Activated T-helper 1 cell treated with anti-CD3 and anti-CD28 coated beads, Interleukin-2, amount 50 U/mL, for 16 hours (primary cell): ENCODE data around the gene OPN5.
A peak's percentile ranks its signal among the peaks of the same experiment; 100 is the strongest.
"Not testable (repeated sequence)": the region's sequence is repeated elsewhere in the genome, so short reads cannot be mapped to it uniquely, and the experiment has no call there.

Experiments
- DNase-seq, 2 donors: peaks; one replicate each; pipeline ENCODE4 v3.0.0-alpha.2; 2020; ENCODE audit warnings: low read depth in 1 of 2, low spot score in 1 of 2

The OPN5 gene, protein sequence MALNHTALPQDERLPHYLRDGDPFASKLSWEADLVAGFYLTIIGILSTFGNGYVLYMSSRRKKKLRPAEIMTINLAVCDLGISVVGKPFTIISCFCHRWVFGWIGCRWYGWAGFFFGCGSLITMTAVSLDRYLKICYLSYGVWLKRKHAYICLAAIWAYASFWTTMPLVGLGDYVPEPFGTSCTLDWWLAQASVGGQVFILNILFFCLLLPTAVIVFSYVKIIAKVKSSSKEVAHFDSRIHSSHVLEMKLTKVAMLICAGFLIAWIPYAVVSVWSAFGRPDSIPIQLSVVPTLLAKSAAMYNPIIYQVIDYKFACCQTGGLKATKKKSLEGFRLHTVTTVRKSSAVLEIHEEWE

DNA sequence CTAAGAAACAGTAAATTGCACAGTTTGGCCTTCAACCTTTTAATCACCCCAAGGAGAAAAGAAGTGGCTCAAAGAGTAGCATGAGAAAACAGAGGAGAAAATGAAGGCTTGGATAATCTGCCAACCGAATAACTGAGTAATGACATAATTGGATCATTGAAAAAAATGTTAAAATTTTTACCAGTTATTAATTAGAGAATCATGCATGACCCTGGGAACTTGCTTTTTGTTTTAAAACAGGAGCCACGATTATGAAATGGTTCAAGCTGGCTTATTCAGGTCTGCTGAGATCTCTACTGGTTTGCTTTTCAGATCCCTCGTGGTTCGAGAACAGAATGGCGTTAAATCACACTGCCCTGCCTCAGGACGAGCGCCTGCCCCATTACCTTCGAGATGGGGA, at the start of gene OPN5:
Gene OPN5, plus strand, starts transcription at position 301 of the 400 bp plus-strand sequence. Its CDS starts 35 bp downstream, at position 336.
- no peak for DNase-seq

DNA sequence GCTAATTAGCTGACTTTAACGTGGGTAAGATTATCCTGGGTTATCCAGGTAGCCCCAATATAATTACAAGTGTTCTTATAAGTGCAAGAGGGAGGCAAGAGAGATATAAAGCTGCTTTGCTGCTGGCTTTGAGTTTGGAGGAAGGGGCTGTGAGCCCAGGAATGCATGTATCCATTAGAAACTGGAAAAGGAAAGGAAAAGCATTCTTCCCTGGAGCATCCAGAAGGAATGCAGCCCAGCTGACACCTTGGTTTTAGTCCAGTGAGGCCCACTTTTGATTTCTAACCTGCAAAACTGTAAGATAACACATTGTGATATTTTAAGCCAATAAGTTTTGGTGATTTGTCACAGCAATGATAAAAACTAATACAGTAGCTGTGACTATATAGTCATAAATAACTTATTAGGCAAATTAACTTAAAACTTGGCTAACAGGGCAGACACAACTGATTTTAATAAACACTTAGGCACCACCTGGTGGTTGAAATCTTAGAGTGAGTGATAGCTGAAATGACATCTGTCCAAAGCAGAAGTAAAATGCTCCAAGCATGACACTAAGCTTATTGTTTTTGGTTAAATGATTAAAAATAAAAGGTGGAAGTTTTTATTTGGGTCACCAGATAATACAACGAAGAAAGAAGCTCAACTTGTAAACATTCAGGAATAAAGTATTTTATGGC, 47.8 kb upstream of the OPN5 start:
- DNase-seq, result no peak

DNA sequence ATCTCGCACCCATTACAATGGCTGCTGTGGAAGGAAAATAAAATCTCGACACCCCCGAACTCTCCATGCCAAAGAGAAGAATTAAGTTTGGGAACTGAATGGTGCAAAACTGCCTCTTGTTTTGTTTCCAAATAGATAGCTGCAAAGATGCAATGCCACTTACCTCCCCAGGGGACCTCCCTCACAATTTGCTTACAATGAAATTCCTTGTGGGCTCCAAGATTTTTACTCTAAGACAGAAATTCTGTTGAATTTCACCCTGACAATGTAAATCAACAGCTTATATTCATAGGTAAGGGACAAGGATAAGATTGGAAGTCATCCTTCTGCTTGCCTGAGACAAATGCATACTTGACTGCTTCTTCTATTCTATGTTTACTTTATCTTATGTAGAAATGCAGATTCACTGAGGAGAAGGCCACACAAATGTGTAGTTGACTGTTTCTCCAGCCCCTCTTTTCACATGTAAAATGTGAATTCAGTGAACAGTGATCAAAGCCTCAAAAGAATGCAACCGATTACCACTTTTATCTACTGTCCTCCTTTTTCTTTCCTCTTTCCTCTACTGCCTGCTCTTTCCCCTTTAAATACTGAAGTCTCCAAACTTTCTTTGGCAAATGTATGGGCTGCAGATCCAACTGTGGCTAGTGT, 46.9 kb upstream of the OPN5 start:
- DNase-seq, result no peak

DNA sequence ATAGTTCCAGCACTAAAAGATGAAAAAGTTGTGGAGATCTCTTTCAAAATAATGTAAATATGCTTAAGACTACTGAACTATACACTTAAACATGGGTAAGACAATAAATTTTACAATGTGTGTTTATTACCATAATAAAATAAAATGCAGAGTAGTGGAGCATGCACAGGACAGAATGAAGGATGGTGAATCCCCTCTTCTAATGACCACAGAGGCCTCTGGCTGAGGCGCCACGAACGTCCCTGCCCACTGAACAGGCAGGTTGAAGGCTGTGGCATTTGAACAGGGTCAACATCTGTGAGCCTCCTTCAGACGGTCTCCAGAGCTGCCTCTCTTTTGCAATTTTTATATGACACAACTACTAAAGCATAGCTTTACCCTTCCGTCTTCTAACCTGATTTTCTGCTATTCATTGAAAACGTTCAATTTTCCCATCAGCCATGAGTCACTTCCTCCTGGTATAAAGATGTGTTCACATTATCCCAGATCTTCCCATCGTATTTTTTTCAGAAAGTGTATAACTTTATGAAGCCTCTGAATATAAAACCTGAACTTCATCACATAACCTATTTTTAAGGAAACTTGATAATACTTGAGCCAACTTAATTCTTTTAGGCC, 45.6 kb upstream of the OPN5 start:
- DNase-seq, result no peak

DNA sequence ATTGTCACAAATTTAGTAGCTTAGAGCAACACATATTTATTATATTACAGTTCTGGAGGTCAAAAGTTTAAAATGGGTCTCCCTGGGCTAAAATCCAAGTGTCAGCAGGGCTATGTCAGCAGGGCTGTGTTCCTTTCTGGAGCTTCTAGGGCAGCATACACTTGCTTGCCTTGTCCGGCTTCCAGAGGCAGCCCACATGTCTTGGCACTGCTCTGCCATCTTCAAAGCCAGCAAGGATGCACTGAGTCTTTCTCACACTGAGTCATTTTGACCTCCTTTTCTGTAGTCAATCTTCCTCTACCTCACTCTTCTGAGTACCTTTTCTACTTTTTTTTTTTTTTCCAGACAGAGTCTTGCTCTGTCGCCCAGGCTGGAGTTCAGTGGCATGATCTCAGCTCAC, 44.4 kb upstream of the OPN5 start:
- DNase-seq, result no peak

DNA sequence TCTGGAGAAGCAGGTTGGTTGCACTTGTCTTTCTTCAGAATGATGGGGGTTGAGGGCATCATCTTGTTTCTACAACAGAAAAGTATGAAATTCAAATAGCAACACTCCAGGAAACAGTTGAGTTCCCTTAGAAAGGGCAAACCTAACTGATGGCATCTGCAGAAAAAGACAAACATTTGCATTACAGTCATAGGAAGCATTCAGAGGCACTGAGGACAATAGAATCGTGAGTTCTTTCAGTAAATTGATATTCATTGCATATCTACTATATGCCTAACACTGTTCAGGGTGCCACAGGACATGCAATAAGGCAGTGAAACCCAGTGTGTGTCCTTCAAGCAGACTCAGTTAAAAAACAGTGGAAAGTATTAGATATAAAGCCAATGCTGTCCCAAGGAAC, 41.1 kb upstream of the OPN5 start:
- DNase-seq, result no peak

DNA sequence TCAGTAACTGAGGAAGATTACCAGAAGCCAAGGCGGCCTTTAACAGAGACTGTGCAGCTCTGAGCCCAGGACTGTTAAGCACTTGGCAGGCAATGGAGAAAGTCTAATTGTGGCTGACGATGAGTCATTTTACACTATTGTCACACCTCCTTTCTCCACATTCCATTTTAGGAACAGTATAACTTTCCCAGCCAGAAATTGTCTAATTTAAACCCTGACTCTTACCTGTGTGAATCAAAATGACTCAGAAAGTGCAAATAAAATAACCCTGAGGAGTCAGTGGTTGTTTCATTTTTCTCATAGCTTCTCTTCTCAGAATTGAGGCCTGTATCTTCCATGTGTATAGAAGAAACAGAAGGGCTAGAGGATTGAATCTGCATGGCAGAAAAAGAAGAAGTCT, 40.0 kb upstream of the OPN5 start:
- no peak for DNase-seq

DNA sequence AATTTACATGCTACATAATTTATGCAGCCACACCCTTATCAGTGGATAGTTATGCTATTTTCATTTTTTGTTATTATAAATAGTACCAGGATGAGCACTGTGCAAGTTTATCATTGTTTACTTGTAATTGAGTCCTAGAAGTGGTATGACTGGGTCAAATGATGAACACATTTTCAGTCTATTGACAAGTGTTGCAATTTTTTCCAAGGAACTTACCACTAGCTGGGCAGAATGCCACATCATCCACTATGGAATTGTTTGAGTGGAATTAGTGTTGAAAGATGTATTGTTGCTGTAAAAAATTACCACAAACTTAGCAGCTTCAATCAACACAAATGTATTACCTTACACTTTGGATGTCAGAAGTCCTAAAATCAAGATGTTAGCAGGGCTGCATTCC, 38.1 kb upstream of the OPN5 start:
- DNase-seq, result no peak

DNA sequence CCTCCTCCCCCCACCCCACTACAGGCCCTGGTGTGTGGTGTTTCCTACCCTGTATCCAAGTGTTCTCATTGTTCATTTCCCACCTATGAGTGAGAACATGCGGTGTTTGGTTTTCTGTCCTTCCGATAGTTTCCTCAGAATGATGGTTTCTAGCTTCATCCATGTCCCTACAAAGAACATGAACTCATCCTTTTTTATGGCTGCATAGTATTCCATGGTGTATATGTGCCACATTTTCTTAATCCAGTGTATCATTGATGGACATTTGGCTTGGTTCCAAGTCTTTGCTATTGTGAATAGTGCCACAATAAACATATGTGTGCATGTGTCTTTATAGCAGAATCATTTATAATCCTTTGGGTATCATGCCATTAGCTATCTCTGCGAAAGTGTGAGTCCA, 36.6 kb upstream of the OPN5 start:
- not testable (repeated sequence) for DNase-seq

DNA sequence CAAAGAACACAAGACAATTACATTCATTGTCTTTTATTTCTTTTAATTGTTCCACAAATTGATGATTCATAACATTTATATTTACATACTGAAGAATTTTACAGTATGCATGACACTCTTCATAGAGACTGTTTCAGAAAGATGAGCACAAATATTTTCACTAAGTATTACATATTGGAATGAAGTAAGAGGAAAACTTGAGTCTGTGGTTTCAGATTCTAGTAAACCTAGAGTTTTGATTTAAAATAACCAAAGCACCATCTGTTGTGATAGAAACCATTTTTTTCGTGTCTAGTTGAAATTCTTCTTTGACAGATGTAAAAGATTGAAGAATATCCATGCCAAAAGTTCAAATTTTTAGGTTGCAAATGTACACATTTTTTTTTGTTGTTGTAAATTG, 32.1 kb upstream of the OPN5 start:
- no peak for DNase-seq

DNA sequence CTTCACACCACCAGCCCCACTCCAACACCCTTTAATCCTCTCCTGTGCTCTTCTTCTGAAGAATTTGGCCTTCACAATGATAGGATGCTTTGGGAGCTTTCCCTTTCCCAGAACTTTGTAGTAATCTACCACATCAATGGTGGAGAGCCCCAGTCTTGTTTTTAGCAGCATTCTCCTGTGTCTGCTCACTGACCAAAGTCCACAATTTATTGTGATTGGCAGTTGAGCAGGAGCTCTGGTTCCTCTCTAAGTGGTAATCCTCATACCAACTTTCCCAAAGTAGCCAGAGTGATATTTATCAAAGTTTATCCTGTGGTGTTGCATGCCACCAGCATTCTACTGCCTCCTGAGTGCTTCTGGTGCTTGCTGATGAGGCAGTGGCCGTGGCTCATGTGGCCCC, 29.0 kb upstream of the OPN5 start:
- no peak for DNase-seq

DNA sequence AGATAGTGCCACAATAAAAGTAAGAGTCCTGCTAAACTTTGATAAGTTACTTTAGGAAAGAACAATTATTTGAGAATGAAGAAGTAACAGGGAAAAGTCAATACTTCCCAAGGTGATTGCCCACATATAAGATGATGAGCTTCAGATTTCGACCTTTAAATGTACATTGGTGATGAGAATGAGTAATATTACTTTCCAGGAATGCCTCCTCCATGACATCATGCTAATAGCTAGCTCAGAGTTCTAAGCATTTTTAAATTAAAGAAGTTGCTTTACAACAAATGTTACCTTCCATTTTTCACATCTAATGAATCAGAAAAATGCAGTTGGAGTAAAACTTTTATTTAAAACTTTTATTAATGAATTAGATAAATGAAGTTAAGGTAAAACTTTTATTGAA, 22.5 kb upstream of the OPN5 start:
- DNase-seq, result no peak

DNA sequence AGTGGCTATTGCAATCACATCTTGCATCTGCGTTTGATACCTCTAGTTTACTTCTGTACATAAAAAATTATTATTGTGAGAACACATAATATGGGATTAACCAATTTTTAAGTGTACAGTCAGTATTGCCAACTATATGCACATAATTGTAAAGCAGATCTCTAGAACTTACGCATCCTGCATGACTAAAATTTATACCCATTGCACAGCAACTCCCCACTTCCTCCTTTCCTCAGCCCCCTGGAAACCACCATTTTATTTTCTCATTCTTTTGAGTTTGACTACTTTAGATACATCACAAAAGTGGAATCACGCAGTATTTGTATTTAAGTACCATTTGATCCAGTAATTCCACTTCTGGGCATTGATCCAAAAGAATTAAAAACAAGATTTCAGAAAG, 19.3 kb upstream of the OPN5 start:
- no peak for DNase-seq

DNA sequence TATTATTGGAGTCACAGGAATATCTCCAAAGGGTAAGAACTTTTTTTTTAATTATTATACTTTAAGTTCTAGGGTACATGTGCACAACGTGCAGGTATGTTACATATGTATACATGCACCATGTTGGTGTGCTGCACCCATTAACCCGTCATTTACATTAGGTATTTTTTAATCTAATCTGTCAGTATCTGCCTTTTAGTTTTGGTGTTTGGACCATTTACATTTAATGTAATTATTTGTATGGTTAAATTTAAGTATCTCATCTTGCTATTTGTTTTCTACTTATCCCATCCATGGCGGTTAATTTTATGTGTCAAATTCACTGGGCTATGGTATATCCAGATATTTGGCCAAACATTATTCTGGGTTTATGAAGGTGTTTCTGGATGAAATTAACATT, 15.4 kb upstream of the OPN5 start:
- no peak for DNase-seq

DNA sequence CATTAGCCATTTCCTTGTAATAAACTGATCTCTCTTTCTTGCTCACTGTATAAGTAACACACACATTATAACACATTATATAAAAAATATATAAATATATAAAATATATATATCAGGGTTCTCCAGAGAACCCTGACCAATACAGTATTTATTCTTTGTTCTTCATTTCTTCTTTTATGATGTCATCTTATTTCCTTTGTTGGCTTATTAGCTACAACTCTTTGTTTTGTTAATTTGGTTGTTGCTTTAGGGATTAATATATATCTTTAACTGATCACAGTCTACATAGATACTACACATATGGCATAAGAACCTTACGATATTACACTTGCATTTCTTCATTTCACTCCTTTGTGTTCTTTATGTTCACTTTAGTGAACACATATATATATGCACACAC, 14.7 kb upstream of the OPN5 start:
- DNase-seq, result no peak

DNA sequence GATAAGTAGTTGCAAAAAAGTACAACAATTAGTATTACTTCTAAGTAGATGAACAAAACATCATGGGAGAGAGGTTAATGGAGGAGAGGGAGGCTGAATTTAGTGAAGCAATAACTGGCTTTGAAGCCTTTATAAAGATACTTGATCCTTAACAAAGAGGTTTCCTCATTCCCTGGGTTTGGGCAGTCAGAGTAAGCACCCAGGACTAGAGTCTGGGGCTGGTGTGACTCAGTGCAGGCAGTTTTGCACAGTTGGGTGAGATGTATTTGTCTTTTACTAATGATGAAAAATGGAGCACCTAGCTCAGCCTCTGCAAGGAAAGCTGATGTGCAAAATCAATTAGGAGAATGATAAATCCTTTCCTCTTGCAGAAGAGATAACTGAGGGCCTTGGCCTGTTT, 11.8 kb upstream of the OPN5 start:
- DNase-seq, result no peak

DNA sequence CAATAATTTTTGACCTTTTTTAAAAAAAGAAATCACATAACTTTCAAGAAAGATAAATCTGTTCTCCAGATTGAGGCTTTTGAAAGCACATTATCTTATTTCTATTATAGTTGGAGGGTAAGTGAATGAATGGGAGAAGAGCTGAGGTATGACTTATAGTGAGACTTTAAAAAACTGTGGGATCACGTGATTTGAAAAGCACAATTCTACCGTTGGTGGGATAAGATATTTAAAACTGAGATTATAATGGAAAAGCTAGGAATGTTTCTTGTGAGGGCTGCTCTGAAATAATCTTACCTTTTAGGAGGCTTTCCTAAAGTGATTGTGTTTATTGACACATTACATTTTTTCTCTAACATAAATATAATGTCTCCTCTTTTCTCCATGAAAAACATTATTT, 9.5 kb upstream of the OPN5 start:
- DNase-seq, result no peak

DNA sequence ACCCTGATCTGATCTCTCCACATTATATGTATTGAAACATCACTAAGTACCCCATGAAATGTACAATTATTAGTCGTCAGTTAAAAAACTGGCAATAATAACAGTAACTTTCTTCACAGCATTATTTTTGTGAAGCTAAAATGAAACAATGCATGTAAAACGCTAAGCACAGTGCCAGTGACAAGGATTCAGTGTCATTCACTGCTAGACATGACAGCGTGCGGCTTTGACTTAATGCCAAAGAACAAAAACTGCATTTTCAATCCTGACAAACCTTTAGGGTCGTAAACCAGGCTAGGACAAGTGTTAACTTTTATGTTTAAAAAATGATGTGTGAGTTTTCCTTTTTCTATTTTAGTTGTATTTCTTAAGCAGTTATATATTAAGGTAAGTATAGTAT, 8.8 kb upstream of the OPN5 start:
- DNase-seq, result no peak

DNA sequence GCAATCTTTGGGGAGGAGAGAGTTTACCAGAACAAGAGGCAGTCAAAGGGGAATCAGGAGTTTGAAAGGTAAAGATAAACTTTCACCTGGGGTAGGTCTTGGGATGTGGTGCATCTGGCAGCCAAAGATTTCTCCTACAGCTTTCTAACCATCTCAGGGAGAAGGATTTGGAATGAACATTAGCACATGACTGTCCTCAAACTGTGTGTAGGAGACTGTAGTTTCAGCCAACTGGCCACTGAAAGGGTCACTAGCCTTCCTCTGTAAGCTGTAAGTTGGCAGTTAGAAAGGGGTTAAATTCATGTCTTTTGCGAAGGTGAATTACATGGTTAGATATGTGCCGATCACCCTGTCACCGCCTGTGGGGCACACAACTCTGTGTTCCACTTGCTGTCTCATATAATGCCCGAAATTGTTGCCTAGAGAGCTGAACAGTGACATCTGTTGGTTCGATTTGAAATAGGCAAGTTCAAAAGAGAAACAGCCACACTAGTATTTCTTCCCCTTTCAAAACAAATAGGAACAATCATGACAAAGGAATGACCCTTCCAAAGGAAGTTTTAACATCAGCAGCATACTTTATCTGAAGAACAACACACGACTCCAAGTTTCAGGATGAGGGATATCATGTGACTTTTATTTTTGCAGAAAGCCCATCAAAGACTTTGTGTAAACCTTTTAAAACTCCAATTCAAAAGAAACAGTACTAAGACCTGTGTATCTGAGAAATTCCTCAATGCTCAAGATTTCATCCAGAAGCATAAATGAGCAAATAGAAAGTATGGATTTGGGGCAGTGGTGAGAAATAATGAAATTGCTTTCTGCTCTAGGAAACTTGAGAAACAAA, 1.1 kb upstream of the OPN5 start:
- DNase-seq, result peak in 1 of 2 donors; percentile 0

DNA sequence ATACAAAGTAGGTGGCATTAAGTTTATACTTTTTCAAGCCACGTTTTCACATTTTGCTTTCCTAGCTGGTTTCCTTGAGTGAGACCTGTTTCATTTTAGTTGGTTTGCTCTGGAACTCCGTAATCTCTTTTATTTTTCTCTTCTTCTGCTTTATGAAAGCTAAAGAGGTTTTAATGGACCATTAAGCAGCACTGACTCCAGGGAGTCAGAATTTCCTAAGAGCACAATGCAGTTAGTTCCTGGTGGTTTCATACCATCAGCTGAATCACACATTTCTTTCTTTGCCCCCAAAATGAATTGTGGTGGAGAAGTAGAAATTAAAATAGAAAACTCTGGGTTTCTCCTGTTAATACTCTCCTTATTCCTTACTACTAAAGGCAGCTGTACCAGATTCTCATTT, 3.4 kb downstream of the OPN5 start:
- no peak for DNase-seq
